Measurements from ENCODE around the gene NUP88. TPM values are rescaled to one million over a fixed set of nuclear protein-coding genes. Genes with fewer than 3 reads are reported as not detected.

Gene NUP88
- total RNA-seq, 1 experiment from 2014 or later: 93.2 TPM

DNA sequence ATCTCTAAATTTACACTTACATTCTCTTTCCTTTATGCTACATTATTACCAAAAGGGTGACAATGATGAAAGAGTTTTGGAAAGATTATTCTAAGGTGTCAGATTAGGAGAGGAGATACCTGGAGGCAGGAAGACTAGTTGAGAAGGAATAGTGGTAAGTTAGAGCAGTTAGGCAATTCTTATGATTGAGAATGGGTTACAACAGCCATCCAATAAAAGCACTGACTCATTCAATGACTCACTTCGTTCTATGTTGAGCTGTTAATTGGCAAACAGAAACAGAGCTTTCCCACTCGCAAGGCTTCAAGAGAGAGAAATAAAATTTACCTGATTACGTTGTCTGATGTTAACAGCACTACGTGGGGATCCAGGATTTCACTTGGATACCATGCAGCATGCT is 5.8 kb downstream of the NUP88 start (continued):
- TF ChIP-seq, protein P1, sequence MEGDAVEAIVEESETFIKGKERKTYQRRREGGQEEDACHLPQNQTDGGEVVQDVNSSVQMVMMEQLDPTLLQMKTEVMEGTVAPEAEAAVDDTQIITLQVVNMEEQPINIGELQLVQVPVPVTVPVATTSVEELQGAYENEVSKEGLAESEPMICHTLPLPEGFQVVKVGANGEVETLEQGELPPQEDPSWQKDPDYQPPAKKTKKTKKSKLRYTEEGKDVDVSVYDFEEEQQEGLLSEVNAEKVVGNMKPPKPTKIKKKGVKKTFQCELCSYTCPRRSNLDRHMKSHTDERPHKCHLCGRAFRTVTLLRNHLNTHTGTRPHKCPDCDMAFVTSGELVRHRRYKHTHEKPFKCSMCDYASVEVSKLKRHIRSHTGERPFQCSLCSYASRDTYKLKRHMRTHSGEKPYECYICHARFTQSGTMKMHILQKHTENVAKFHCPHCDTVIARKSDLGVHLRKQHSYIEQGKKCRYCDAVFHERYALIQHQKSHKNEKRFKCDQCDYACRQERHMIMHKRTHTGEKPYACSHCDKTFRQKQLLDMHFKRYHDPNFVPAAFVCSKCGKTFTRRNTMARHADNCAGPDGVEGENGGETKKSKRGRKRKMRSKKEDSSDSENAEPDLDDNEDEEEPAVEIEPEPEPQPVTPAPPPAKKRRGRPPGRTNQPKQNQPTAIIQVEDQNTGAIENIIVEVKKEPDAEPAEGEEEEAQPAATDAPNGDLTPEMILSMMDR (IDR thresholded peaks at IDR 0.05 in 2 of 3, conservative IDR thresholded peaks at IDR 0.05 in 1 of 3; ENCODE audit: borderline replicate concordance in 1 of 3, insufficient read depth in 1 of 3, low read depth in 2 of 3, low read length in 2 of 3): no peak
- TF ChIP-seq RAD21 (IDR thresholded peaks at IDR 0.05; ENCODE audit: low read depth) (no peak), ZNF274 (IDR thresholded peaks at IDR 0.05; ENCODE audit: low read depth, low read length) (no peak), SRF (IDR thresholded peaks at IDR 0.05; ENCODE audit: low read depth) (0 out of 2 replicates have a peak, but pooled peaks have one; percentile 60), ZFX (IDR thresholded peaks at IDR 0.05) (no peak)
- TF ChIP-seq, protein P2, sequence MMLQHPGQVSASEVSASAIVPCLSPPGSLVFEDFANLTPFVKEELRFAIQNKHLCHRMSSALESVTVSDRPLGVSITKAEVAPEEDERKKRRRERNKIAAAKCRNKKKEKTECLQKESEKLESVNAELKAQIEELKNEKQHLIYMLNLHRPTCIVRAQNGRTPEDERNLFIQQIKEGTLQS (IDR thresholded peaks at IDR 0.05): no peak; the same call in 1 of the 2 replicates

DNA sequence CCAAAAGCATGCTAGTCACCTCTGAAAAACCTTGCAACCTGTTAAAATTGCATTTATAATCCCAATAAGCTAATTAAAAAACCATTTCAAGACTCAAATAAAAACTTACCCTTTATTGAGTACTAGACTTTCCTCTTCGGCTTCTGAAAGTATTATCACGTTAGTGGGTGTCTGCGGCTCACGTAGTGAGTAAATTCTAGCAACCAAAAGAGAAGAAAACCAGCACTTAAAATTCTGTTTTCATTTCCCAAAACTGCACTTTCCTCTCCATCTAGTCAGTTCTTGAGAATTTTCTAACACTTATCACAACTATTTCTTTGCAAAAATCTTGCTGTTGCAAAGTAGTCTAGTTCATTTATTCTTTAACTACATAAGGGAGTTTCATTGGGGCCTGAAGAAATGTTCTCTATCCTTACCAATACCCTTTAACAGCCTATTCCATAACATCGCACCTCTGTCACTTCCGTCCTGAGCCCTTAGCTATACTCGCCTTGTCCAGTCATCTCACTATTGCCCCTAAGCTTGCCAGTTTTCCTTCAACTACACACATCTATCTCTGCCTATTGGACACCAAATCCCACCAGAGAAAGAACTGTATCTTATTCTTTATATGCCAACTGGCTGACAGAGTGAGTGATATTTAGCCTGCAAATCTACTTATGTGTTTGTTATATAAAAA is 8.7 kb downstream of the NUP88 start:
- intact Hi-C loops (cut with micrococcal nuclease): no loop called here
- RAD21 ChIA-PET (ENCODE audit: low non-redundant PET in 1 of 2, low total read pairs in 2 of 2, uncharacterized antibody in 2 of 2, unreplicated experiment in 2 of 2): no interaction called here
- DNase-seq (ENCODE audit: low read depth, low spot score) (no peak), ATAC-seq (no peak)
- H3K27me3 ChIP-seq (ENCODE audit: insufficient read depth, low read length): no peaks in the 10 kb centered on the region
- H3K79me2 ChIP-seq (ENCODE audit: insufficient read depth, low read length): peaks cover 93% of the 10 kb centered on the region
- POLR2A ChIA-PET: interaction anchor here (1.0 to 1.1 kb wide), 2 partner anchors 9 to 21 kb away, joined by 3 to 6 read pairs; partner anchors contain the start of genes NUP88 and RPAIN
- H3K27ac ChIP-seq (ENCODE audit: low read depth, low read length): no peak overlapping the region
- H2AFZ ChIP-seq (ENCODE audit: low read depth, low read length, poor library complexity, severe bottlenecking): no peak overlapping the region
- peaks cover 69 to 86% of the 10 kb centered on the region in 2 experiments for H3K36me3 ChIP-seq (ENCODE audit: control insufficient read depth in 1 of 2, insufficient read depth in 2 of 2, low read length in 2 of 2)
- CTCF ChIA-PET: no interaction called here
- no peaks in the 10 kb centered on the region for H3K9me2 ChIP-seq (ENCODE audit: insufficient read depth)
- no peak overlapping the region for H3K4me2 ChIP-seq (ENCODE audit: low read length)
- H3K4me3 ChIP-seq (replicated peaks in 1 of 2; ENCODE audit: low read depth in 1 of 2, low read length in 2 of 2): no peak overlapping the region
- BruUV-seq (replicated peaks): no TSS peak
- H3K9me3 ChIP-seq (ENCODE audit: control insufficient read depth in 1 of 2, insufficient read depth in 1 of 2, low read depth in 1 of 2, low read length in 2 of 2): no peaks in the 10 kb centered on the region
- peaks cover 7 to 17% of the 10 kb centered on the region in 2 experiments for H3K4me1 ChIP-seq (ENCODE audit: control insufficient read depth in 1 of 2, insufficient read depth in 2 of 2, low read length in 2 of 2)
- TF ChIP-seq POLR2AphosphoS5 (IDR thresholded peaks at IDR 0.05; ENCODE audit: low read depth, low read length) (no peak), FOSL1 (IDR thresholded peaks at IDR 0.05; ENCODE audit: low read depth) (no peak), ZFX (IDR thresholded peaks at IDR 0.05) (no peak), EGR1 (IDR thresholded peaks at IDR 0.05; ENCODE audit: low read depth) (no peak), SIN3A (IDR thresholded peaks at IDR 0.05; ENCODE audit: low read depth) (no peak), CEBPB (IDR thresholded peaks at IDR 0.05; ENCODE audit: low read depth) (no peak), EZH2phosphoT487 (IDR thresholded peaks at IDR 0.05; ENCODE audit: borderline replicate concordance) (no peak), JUND (IDR thresholded peaks at IDR 0.05) (no peak), TCF7L2 (IDR thresholded peaks at IDR 0.05; ENCODE audit: borderline replicate concordance, extremely low read depth, insufficient read depth, insufficient read length) (no peak)
- TF ChIP-seq, protein P3, sequence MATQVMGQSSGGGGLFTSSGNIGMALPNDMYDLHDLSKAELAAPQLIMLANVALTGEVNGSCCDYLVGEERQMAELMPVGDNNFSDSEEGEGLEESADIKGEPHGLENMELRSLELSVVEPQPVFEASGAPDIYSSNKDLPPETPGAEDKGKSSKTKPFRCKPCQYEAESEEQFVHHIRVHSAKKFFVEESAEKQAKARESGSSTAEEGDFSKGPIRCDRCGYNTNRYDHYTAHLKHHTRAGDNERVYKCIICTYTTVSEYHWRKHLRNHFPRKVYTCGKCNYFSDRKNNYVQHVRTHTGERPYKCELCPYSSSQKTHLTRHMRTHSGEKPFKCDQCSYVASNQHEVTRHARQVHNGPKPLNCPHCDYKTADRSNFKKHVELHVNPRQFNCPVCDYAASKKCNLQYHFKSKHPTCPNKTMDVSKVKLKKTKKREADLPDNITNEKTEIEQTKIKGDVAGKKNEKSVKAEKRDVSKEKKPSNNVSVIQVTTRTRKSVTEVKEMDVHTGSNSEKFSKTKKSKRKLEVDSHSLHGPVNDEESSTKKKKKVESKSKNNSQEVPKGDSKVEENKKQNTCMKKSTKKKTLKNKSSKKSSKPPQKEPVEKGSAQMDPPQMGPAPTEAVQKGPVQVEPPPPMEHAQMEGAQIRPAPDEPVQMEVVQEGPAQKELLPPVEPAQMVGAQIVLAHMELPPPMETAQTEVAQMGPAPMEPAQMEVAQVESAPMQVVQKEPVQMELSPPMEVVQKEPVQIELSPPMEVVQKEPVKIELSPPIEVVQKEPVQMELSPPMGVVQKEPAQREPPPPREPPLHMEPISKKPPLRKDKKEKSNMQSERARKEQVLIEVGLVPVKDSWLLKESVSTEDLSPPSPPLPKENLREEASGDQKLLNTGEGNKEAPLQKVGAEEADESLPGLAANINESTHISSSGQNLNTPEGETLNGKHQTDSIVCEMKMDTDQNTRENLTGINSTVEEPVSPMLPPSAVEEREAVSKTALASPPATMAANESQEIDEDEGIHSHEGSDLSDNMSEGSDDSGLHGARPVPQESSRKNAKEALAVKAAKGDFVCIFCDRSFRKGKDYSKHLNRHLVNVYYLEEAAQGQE (IDR thresholded peaks at IDR 0.05; ENCODE audit: low read depth): no peak
- TF ChIP-seq, protein P2 (IDR thresholded peaks at IDR 0.05): no peak
- H3K9ac ChIP-seq (ENCODE audit: low read length): no peak overlapping the region
- H4K20me1 ChIP-seq (ENCODE audit: insufficient read depth): peaks cover 4% of the 10 kb centered on the region; the same call in 1 of the 2 replicates

Data from HCT116 (cell line).